H1 (cell line): ENCODE data around the gene BBC3. TPM values are rescaled to one million over a fixed set of nuclear protein-coding genes. Genes with fewer than 3 reads are reported as not detected.

ENCODE experiments used
- CTCF ChIA-PET: fragments of 300-600 bp; sonication (Branson Sonifier 250); formaldehyde crosslinking; loops from one replicate; lab custom pipeline; 2021; ENCODE audit not compliant: partially characterized antibody; lab: Charles Lee
- POLR2A ChIA-PET: fragments of 300-600 bp; sonication (Branson Sonifier 250); formaldehyde crosslinking; loops from one replicate; lab custom pipeline; 2021; ENCODE audit warnings: inconsistent platforms; ENCODE audit not compliant: partially characterized antibody; lab: Charles Lee
- DNase-seq, 2 experiments: peaks; one replicate each; pipeline versions ENCODE4 v3.0.0 to v3.0.0-alpha.2; 2010 to 2022; ENCODE audit warnings: low spot score in 2 of 2, low read depth in 1 of 2, mixed read lengths in 1 of 2
- FAIRE-seq: peaks from 2 replicates; lab custom pipeline; 2011; peaks lifted over from hg19 to GRCh38; lab: Jason Lieb, UNC
- H2AFZ ChIP-seq: 2 replicates; pipeline ENCODE4 v1.8.1; 2012; ENCODE audit warnings: low read length, inconsistent platforms
- H2AK5ac ChIP-seq: 2 replicates; pipeline ENCODE4 v1.6.1; 2013; ENCODE audit warnings: low read depth, low read length
- H2BK120ac ChIP-seq: replicated peaks from 2 replicates; pipeline ENCODE3; 2013; ENCODE audit warnings: low read depth, low read length, inconsistent platforms
- H2BK12ac ChIP-seq: 2 replicates; pipeline ENCODE4 v1.6.1; 2013; ENCODE audit warnings: low read depth, low read length
- H2BK15ac ChIP-seq: 2 replicates; pipeline ENCODE4 v1.6.1; 2013; ENCODE audit warnings: low read length
- H2BK20ac ChIP-seq: 2 replicates; pipeline ENCODE4 v1.6.1; 2013; ENCODE audit warnings: low read length
- H2BK5ac ChIP-seq: 2 replicates; pipeline ENCODE4 v1.6.1; 2013; ENCODE audit warnings: low read depth, low read length
- H3K14ac ChIP-seq: 2 replicates; pipeline ENCODE4 v1.6.1; 2013; ENCODE audit warnings: inconsistent platforms; ENCODE audit not compliant: insufficient read length
- H3K18ac ChIP-seq: 2 replicates; pipeline ENCODE4 v1.6.1; 2013; ENCODE audit warnings: low read length; ENCODE audit errors: extremely low read depth
- H3K23ac ChIP-seq: 2 replicates; pipeline ENCODE4 v1.6.1; 2013; ENCODE audit warnings: inconsistent platforms; ENCODE audit not compliant: insufficient read length
- H3K23me2 ChIP-seq: 2 replicates; pipeline ENCODE4 v1.6.1; 2013; ENCODE audit warnings: low read depth, low read length
- H3K27ac ChIP-seq: 2 replicates; pipeline ENCODE4 v1.6.1; 2011; ENCODE audit warnings: low read depth, low read length, inconsistent platforms
- H3K27me3 ChIP-seq, 4 experiments: replicated peaks in 1 of 4; 1 replicate in 1 of 4; 2 replicates in 3 of 4; pipeline versions ENCODE4 v1.6.1 to v1.8.1; 2011 to 2013; ENCODE audit warnings: low read length in 3 of 4, mild to moderate bottlenecking in 3 of 4, inconsistent platforms in 2 of 4, mixed read lengths in 2 of 4, moderate library complexity in 1 of 4; ENCODE audit not compliant: control insufficient read depth in 3 of 4, insufficient read depth in 3 of 4; ENCODE audit errors: extremely low read depth in 1 of 4
- H3K36me3 ChIP-seq, 4 experiments: 2 replicates each; pipeline versions ENCODE4 v1.6.1 to v1.8.1; 2011 to 2013; ENCODE audit warnings: mild to moderate bottlenecking in 4 of 4, low read length in 3 of 4, moderate library complexity in 2 of 4, control low read depth in 1 of 4, inconsistent platforms in 1 of 4; ENCODE audit not compliant: insufficient read depth in 4 of 4, control insufficient read depth in 2 of 4
- H3K4ac ChIP-seq: replicated peaks from 2 replicates; pipeline ENCODE3; 2013; ENCODE audit warnings: low read length, low read depth, mixed read lengths, inconsistent platforms; ENCODE audit not compliant: insufficient read length
- H3K4me1 ChIP-seq, 4 experiments: replicated peaks in 1 of 4; 1 replicate in 1 of 4; 2 replicates in 3 of 4; pipeline versions ENCODE4 v1.6.1 to v1.8.1; 2011 to 2013; ENCODE audit warnings: low read length in 3 of 4, inconsistent platforms in 2 of 4, mixed read lengths in 1 of 4; ENCODE audit not compliant: insufficient read depth in 4 of 4, control insufficient read depth in 3 of 4
- H3K4me2 ChIP-seq, 2 experiments: 2 replicates each; pipeline versions ENCODE4 v1.6.1 to v1.8.1; 2011 to 2013; ENCODE audit warnings: low read depth in 2 of 2, low read length in 2 of 2, control low read depth in 1 of 2, inconsistent platforms in 1 of 2, mild to moderate bottlenecking in 1 of 2; ENCODE audit not compliant: insufficient read depth in 1 of 2
- H3K4me3 ChIP-seq, 4 experiments: fragments of 200-600, 300-600 bp in 1 of 4; sonication (generic), shearing (Covaris generic), sonication (Bioruptor Twin) in 1 of 4; 2 replicates each; pipeline versions ENCODE4 v1.5.1 to v1.8.1; 2011 to 2016; ENCODE audit warnings: low read length in 4 of 4, low read depth in 3 of 4, control low read depth in 2 of 4, inconsistent platforms in 2 of 4, mild to moderate bottlenecking in 2 of 4, mixed read lengths in 1 of 4, moderate library complexity in 1 of 4; ENCODE audit not compliant: insufficient read depth in 2 of 4; ENCODE audit errors: extremely low read depth in 1 of 4
- H3K56ac ChIP-seq: replicated peaks from 2 replicates; pipeline ENCODE3; 2013; ENCODE audit warnings: low read depth, mild to moderate bottlenecking, mixed read lengths, low read length, inconsistent platforms; ENCODE audit not compliant: insufficient read length
- H3K79me1 ChIP-seq: 2 replicates; pipeline ENCODE4 v1.6.1; 2013; ENCODE audit warnings: low read depth, low read length, control low read depth
- H3K79me2 ChIP-seq, 2 experiments: 2 replicates each; pipeline versions ENCODE4 v1.6.1 to v1.8.1; 2012 to 2013; ENCODE audit warnings: low read length in 2 of 2, mild to moderate bottlenecking in 2 of 2, inconsistent platforms in 1 of 2; ENCODE audit not compliant: insufficient read depth in 2 of 2, control insufficient read depth in 1 of 2
- H3K9ac ChIP-seq, 4 experiments: replicated peaks in 1 of 4; 1 replicate in 1 of 4; 2 replicates in 3 of 4; pipeline versions ENCODE4 v1.6.1 to v1.8.1; 2011 to 2013; ENCODE audit warnings: low read depth in 3 of 4, low read length in 3 of 4, control low read depth in 2 of 4, mild to moderate bottlenecking in 2 of 4, moderate library complexity in 2 of 4, inconsistent platforms in 1 of 4; ENCODE audit errors: extremely low read depth in 1 of 4
- H3K9me3 ChIP-seq, 2 experiments: 2 replicates each; pipeline versions ENCODE4 v1.6.1 to v1.8.1; 2012 to 2013; ENCODE audit warnings: mild to moderate bottlenecking in 2 of 2, moderate library complexity in 2 of 2, control low read depth in 1 of 2, inconsistent platforms in 1 of 2, low read depth in 1 of 2, low read length in 1 of 2, mixed read lengths in 1 of 2; ENCODE audit not compliant: insufficient read depth in 2 of 2
- H4K20me1 ChIP-seq, 2 experiments: replicated peaks in 1 of 2; 2 replicates each; pipeline versions ENCODE3 to v1.8.1; 2011 to 2013; ENCODE audit warnings: inconsistent platforms in 2 of 2, low read length in 2 of 2, mild to moderate bottlenecking in 1 of 2; ENCODE audit not compliant: insufficient read depth in 2 of 2, control insufficient read depth in 1 of 2
- H4K5ac ChIP-seq: 2 replicates; pipeline ENCODE4 v1.6.1; 2013; ENCODE audit warnings: low read length, low read depth, mixed read lengths, inconsistent platforms; ENCODE audit not compliant: insufficient read length
- H4K8ac ChIP-seq: 2 replicates; pipeline ENCODE4 v1.8.0; 2013; ENCODE audit warnings: mild to moderate bottlenecking, moderate library complexity, low read length, inconsistent platforms; ENCODE audit not compliant: insufficient read depth; ENCODE audit errors: extremely low read depth
- H4K91ac ChIP-seq: replicated peaks from 2 replicates; pipeline ENCODE3; 2013; ENCODE audit warnings: low read length, mixed read lengths, inconsistent platforms; ENCODE audit not compliant: insufficient read length
- SAP30 ChIP-seq: fragments of 300-600 bp; sonication (generic); IDR thresholded peaks from 2 replicates; pipeline ENCODE4 v1.7.1; 2012; ENCODE audit warnings: low read length, moderate library complexity, mild to moderate bottlenecking, inconsistent platforms; ENCODE audit not compliant: insufficient read depth, insufficient replicate concordance
- SIN3A ChIP-seq, 2 experiments: IDR thresholded peaks in 1 of 2; conservative IDR thresholded peaks in 1 of 2; 2 replicates each; pipeline ENCODE4 v1.6.1; 2011 to 2012; ENCODE audit warnings: low read length in 2 of 2, improper control_type of control experiment in 1 of 2, low read depth in 1 of 2, mild to moderate bottlenecking in 1 of 2
- WGBS, 2 experiments: shearing (Covaris generic) in 1 of 2; methylation state at CpG; one replicate each; pipeline versions ENCODE4 v1.1.6 to v1.1.7; 2013 to 2015; ENCODE audit warnings: low lambda C conversion rate in 2 of 2, mixed read lengths in 2 of 2, inconsistent platforms in 1 of 2, low coverage in 1 of 2, missing lambda C conversion rate in 1 of 2; ENCODE audit not compliant: insufficient replicate concordance in 2 of 2, insufficient coverage in 1 of 2, insufficient read length in 1 of 2; ENCODE audit errors: extremely low coverage in 1 of 2, missing lambda C conversion rate in 1 of 2; 5-methylcytosine and 5-hydroxymethylcytosine counted together
- polyA plus RNA-seq, 7 experiments: library from polyadenylated mRNA; depleted of rRNA in 3 of 7; stranded (reverse) in 5 of 7; unstranded in 2 of 7; fragments of >200 nt in 5 of 7; fragments of 200-250 nt in 2 of 7; gene quantifications; 1 replicate in 5 of 7; 2 replicates in 1 of 7; 4 replicates in 1 of 7; pipeline versions ENCODE4 v1.2.1 to v1.2.3, GENCODE V29; 2011 to 2013; ENCODE audit warnings: missing spikeins in 2 of 7, mixed read lengths in 2 of 7
- total RNA-seq: library from RNA; stranded (reverse); fragmentation: NEBNext Ultra II Directional; extraction: Animal tissue kit (Norgen Biotek cat#: 25700); gene quantifications from 2 replicates; pipeline ENCODE4 v1.2.1, GENCODE V29; 2021
- TF ChIP-seq, protein P1 (sequence below): IDR thresholded peaks from 2 replicates; pipeline ENCODE4 v1.6.1; 2011; ENCODE audit warnings: low read depth, mild to moderate bottlenecking, low read length; ENCODE audit not compliant: insufficient read depth

BBC3 gene
- total and polyA plus RNA-seq, 2 of the 8 experiments (the other 6 are each of a cell fraction or from before 2014, with no cell fraction given), result 13.2 to 21.6 TPM

DNA sequence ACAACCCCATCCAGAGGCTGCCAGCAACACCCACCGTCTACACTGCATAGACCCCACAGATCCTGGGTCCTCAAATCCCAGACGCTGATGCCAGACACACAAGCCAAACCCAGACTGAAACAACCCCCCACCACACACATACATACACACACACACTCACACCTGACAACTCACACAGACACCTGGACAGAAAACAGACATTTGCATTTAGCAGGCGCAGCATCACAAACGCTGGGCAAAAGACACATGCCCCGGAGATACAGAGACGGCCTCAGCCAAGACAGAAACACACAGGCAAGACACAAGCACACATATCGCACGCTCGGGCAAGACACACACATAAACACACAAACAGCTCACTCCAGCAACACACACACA is 1.3 kb downstream of the BBC3 start:
- peaks cover 17 to 39% (median 25%) of the 10 kb centered on the region in 4 experiments for H3K4me1 ChIP-seq
- CTCF ChIA-PET, result interaction anchor here (0.6 to 11.9 kb wide), 4 partner anchors 15 to 34 kb away, joined by 3 to 152 read pairs (median 10); no protein-coding TSS in a partner anchor

More for the DNA sequence above, 1.3 kb downstream of the BBC3 start:
- H3K4me2 ChIP-seq, result peak overlapping the region; percentile 94 to 98
- no peaks in the 10 kb centered on the region; a peak in 1 of 7 replicates for H3K27me3 ChIP-seq
- no peak overlapping the region for H2BK120ac ChIP-seq
- peak overlapping the region; percentile 78 to 99 (median 89) for H3K4me3 ChIP-seq
- DNase-seq, result no peak
- no peaks in the 10 kb centered on the region for H3K9me3 ChIP-seq
- H3K56ac ChIP-seq, result no peak overlapping the region
- H2BK15ac ChIP-seq, result peak overlapping the region; percentile 88
- peaks cover 16% of the 10 kb centered on the region for H3K79me1 ChIP-seq
- H3K14ac ChIP-seq, result no peak overlapping the region
- no peaks in the 10 kb centered on the region for H3K36me3 ChIP-seq
- no peak overlapping the region; the same call in 1 of the 2 replicates for H2BK20ac ChIP-seq
- no peak overlapping the region for H3K27ac ChIP-seq
- peaks cover 5 to 33% of the 10 kb centered on the region in 2 experiments; a peak in 2 of 4 replicates for H3K79me2 ChIP-seq
- TF ChIP-seq SIN3A (conservative IDR thresholded peaks at IDR 0.05 in 1 of 2, IDR thresholded peaks at IDR 0.05 in 1 of 2; ENCODE audit: low read depth in 1 of 2, low read length in 2 of 2), result 0 out of 4 replicates have a peak, but pooled peaks of 1 of the 2 experiments have one; percentile 49
- peak; percentile 69 for TF ChIP-seq SAP30
- TF ChIP-seq, protein P1, sequence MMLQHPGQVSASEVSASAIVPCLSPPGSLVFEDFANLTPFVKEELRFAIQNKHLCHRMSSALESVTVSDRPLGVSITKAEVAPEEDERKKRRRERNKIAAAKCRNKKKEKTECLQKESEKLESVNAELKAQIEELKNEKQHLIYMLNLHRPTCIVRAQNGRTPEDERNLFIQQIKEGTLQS, result no peak
- peaks cover 35% of the 10 kb centered on the region for H3K23me2 ChIP-seq
- peak overlapping the region; percentile 73 for H4K91ac ChIP-seq
- FAIRE-seq, result no peak
- H2AK5ac ChIP-seq, result peak overlapping the region; percentile 96
- H2AFZ ChIP-seq, result no peak overlapping the region
- no peak overlapping the region for H3K23ac ChIP-seq
- H3K9ac ChIP-seq, result peak overlapping the region in 3 of 4 experiments; percentile 58 to 71 (median 63); a peak in 6 of 7 replicates
- WGBS, 2 experiments, result 13% methylated on average over 9 of the region's 9 CpGs; no CpG with 5 or more reads in 1 of the 2 experiments
- H3K18ac ChIP-seq, result peak overlapping the region; percentile 24; the same call in 1 of the 2 replicates
- H4K5ac ChIP-seq, result no peak overlapping the region
- peak overlapping the region; percentile 98; the same call in 1 of the 2 replicates for H2BK5ac ChIP-seq
- peak overlapping the region; percentile 100; the same call in 1 of the 2 replicates for H2BK12ac ChIP-seq
- peak overlapping the region; percentile 9 for H4K8ac ChIP-seq
- peaks cover 14 to 18% of the 10 kb centered on the region in 2 experiments for H4K20me1 ChIP-seq
- H3K4ac ChIP-seq, result peak overlapping the region; percentile 1
- POLR2A ChIA-PET, result interaction anchor here (1.0 to 8.2 kb wide), 3 partner anchors 8 to 19 kb away, joined by 3 to 148 read pairs (median 3); no protein-coding TSS in a partner anchor
